Stomach (tissue), 4 donors: ENCODE data around the gene RBMS1.

Experiments
- POLR2A ChIP-seq, 4 donors: fragments of 450-650 bp; IDR thresholded peaks; one replicate each; pipeline ENCODE4 v1.6.1; 2016; ENCODE audit warnings: antibody characterized with exemption in 4 of 4, control low read depth in 2 of 4, mild to moderate bottlenecking in 1 of 4, moderate library complexity in 1 of 4
- POLR2AphosphoS5 ChIP-seq, 3 donors: sonication (generic); formaldehyde crosslinking; IDR thresholded peaks; one replicate each; pipeline ENCODE4 v1.6.1; 2016; ENCODE audit warnings: antibody characterized with exemption in 3 of 3
- TF ChIP-seq, protein P1 (sequence below), 7 experiments: fragments of 450-650 bp in 4 of 7; fragments of 200-600 bp in 3 of 7; sonication (generic) in 3 of 7; IDR thresholded peaks; one replicate each; pipeline ENCODE4 v1.5.1; 2016 to 2019; ENCODE audit warnings: antibody characterized with exemption in 7 of 7, control low read depth in 2 of 7, mild to moderate bottlenecking in 1 of 7

DNA sequence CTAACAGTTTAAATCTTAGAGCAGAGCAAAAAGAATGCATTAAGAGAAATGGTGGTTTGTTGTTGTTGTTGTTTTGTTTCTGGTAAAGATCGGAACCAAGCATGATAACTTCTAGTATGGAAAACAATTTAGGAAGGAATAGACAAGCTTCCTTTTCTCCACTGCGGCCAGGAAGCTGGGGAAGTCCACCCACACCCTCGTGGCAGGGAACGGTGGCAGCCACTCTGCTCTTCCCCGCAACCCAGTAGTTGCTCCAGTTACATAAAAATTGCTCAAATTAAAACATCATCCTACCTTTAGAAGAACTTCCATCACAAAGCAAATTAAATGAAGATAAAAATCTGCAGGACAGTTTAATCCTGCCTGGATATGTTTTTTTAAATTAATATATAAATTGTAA, 113.0 kb downstream of the RBMS1 start:
- TF ChIP-seq POLR2AphosphoS5 (IDR thresholded peaks at IDR 0.05) (no peak), POLR2A (IDR thresholded peaks at IDR 0.05) (no peak)
- TF ChIP-seq, protein P1, sequence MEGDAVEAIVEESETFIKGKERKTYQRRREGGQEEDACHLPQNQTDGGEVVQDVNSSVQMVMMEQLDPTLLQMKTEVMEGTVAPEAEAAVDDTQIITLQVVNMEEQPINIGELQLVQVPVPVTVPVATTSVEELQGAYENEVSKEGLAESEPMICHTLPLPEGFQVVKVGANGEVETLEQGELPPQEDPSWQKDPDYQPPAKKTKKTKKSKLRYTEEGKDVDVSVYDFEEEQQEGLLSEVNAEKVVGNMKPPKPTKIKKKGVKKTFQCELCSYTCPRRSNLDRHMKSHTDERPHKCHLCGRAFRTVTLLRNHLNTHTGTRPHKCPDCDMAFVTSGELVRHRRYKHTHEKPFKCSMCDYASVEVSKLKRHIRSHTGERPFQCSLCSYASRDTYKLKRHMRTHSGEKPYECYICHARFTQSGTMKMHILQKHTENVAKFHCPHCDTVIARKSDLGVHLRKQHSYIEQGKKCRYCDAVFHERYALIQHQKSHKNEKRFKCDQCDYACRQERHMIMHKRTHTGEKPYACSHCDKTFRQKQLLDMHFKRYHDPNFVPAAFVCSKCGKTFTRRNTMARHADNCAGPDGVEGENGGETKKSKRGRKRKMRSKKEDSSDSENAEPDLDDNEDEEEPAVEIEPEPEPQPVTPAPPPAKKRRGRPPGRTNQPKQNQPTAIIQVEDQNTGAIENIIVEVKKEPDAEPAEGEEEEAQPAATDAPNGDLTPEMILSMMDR (IDR thresholded peaks at IDR 0.05): no peak
